Measurements from ENCODE around the gene ATR.
A peak's percentile ranks its signal among the peaks of the same experiment; 100 is the strongest.
"Not testable (repeated sequence)": the region's sequence is repeated elsewhere in the genome, so short reads cannot be mapped to it uniquely, and the experiment has no call there.

Gene ATR

GRCh38 chr3:142595951-142596725 lies 17.6 kb upstream of the ATR start, which contains the start of gene PLS1:
Gene PLS1 (plus strand): TSS chr3:142596393. CDS start chr3:142664238, 67,845 bp downstream.
- no peak for TF ChIP-seq CTCF (IDR thresholded peaks at IDR 0.05; ENCODE audit: extremely low read depth, insufficient read depth, missing control alignments)
- DNase-seq (ENCODE audit: low spot score), result peak; percentile 88
- in situ Hi-C loops (cut with MboI; ENCODE audit: low pct_unique_long_range_greater_than_20kb, low sequenced_read_pairs, unreplicated experiment), result loop anchor here (25.0 kb wide), 1 partner anchor 391 kb away; no protein-coding TSS in a partner anchor

- TF ChIP-seq CTCF (IDR thresholded peaks at IDR 0.05; ENCODE audit: extremely low read depth, insufficient read depth, missing control alignments), result no peak
- in situ Hi-C loops (cut with MboI; ENCODE audit: low pct_unique_long_range_greater_than_20kb, low sequenced_read_pairs, unreplicated experiment), result loop anchor here (25.0 kb wide), 1 partner anchor 392 kb away; no protein-coding TSS in a partner anchor
- no peak for DNase-seq (ENCODE audit: low spot score)
Observed at GRCh38 chr3:142595581-142595950, 17.0 kb upstream of the ATR start.

GRCh38 chr3:142595141-142595540 lies 16.6 kb upstream of the ATR start:
- DNase-seq (ENCODE audit: low spot score), result no peak
- in situ Hi-C loops (cut with MboI; ENCODE audit: low pct_unique_long_range_greater_than_20kb, low sequenced_read_pairs, unreplicated experiment), result loop anchor here (25.0 kb wide), 1 partner anchor 392 kb away; no protein-coding TSS in a partner anchor
- no peak for TF ChIP-seq CTCF (IDR thresholded peaks at IDR 0.05; ENCODE audit: extremely low read depth, insufficient read depth, missing control alignments)

- DNase-seq (ENCODE audit: low spot score), result not testable (repeated sequence)
- in situ Hi-C loops (cut with MboI; ENCODE audit: low pct_unique_long_range_greater_than_20kb, low sequenced_read_pairs, unreplicated experiment), result loop anchor here (25.0 kb wide), 1 partner anchor 395 kb away; no protein-coding TSS in a partner anchor
Observed at GRCh38 chr3:142592268-142592667, 13.7 kb upstream of the ATR start.

- in situ Hi-C loops (cut with MboI; ENCODE audit: low pct_unique_long_range_greater_than_20kb, low sequenced_read_pairs, unreplicated experiment), result loop anchor here (25.0 kb wide), 1 partner anchor 399 kb away; no protein-coding TSS in a partner anchor
- no peak for DNase-seq (ENCODE audit: low spot score)
- TF ChIP-seq CTCF (IDR thresholded peaks at IDR 0.05; ENCODE audit: extremely low read depth, insufficient read depth, missing control alignments), result no peak
Observed at GRCh38 chr3:142588703-142589102, 10.2 kb upstream of the ATR start.

- no peak for DNase-seq (ENCODE audit: low spot score)
- in situ Hi-C loops (cut with MboI; ENCODE audit: low pct_unique_long_range_greater_than_20kb, low sequenced_read_pairs, unreplicated experiment), result loop anchor here (25.0 kb wide), 1 partner anchor 400 kb away; no protein-coding TSS in a partner anchor
- peak; percentile 51 for TF ChIP-seq CTCF (IDR thresholded peaks at IDR 0.05; ENCODE audit: extremely low read depth, insufficient read depth, missing control alignments)
Observed at GRCh38 chr3:142586803-142587406, 8.4 kb upstream of the ATR start.

- in situ Hi-C loops (cut with MboI; ENCODE audit: low pct_unique_long_range_greater_than_20kb, low sequenced_read_pairs, unreplicated experiment), result loop anchor here (25.0 kb wide), 1 partner anchor 406 kb away; no protein-coding TSS in a partner anchor
Observed at GRCh38 chr3:142581070-142581469, 2.5 kb upstream of the ATR start.

More at GRCh38 chr3:142581070-142581469, 2.5 kb upstream of the ATR start:
- not testable (repeated sequence) for DNase-seq (ENCODE audit: low spot score)

Data from GM13977 (cell line).